CMK (cell line): ENCODE results near the gene SUSD3.
"Not testable (repeated sequence)": the region's sequence is repeated elsewhere in the genome, so short reads cannot be mapped to it uniquely, and the experiment has no call there.

Source experiments
- DNase-seq: peaks from one replicate; pipeline ENCODE4 v3.0.0-alpha.2; 2010; ENCODE audit warnings: low read depth

The SUSD3 gene

GRCh38 chr9:93092251-93092991, 33.9 kb downstream of the SUSD3 start:
- no peak for DNase-seq

DNA sequence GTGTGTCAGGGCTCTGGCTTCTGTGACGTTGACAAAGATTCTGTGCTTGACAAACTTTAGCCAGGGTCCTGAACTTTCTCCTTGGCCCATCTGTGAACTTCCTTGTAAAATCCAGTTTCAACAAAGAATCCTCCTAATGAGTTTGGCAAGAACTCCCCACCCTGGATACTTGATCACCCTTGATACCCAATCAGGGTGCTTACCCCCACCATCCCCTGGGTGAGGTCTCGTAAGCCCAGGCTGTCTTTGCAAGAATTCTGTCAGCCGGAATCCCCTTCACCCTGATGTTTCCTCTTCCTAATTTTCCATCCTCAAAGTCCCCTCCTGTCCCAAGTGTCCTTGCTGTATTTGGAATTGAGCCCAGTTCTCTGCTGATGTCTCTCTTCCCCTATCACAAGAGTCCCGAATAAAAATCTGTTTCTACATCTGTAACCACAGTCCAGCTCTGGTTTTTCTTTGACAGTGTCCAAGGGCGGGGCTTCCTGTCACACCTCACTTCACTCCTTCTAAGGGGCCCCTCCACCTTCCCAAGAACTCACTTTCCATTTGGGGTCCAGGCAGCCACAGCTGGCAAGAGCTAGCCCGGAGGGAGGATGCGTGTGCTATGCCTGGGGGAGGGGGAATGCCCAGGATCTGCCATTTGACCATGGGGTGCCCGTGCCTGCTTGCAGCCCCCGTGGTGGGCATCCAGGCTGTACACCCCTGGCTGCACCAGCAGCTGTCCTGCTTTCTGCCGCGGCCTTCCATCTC, 34.8 kb downstream of the SUSD3 start:
- DNase-seq: peak; percentile 65

DNA sequence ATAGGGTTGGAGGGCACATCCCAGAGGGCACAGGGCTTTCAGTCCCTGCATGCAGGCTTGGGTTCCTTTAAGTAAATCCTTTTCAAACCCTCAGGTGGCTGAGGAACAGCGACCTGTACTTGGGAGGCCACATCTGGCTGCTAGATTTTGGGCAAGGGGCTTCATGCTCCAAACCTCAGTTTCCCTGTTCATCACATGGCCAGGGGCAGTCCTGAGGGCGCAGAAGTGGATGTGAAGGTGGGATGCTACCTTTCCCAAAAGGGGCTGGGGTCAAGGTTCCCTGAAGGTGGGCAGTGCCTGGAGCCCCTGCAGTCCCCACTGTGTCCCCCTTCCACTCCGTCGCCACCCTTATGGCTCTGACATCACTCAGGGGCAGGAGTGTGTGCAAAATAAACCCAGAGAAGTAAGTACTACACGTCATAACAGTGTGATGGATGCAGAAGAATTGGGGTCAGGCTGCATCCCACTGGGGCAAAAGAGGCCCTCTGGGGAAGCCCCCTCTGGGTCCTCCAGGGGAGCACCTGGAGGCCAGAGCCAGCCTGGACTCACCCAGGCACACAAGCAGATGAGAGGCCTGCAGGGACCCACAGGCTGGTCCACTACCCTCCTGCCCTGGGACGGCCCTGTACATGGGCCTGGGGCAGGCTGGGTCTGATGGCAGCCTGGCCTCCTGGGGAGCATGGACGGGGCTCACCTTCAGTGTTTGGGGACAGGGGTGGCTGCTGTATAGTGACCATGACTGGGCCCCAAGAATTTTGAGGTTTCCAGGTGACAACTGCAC, 35.6 kb downstream of the SUSD3 start:
- DNase-seq: no peak

DNA sequence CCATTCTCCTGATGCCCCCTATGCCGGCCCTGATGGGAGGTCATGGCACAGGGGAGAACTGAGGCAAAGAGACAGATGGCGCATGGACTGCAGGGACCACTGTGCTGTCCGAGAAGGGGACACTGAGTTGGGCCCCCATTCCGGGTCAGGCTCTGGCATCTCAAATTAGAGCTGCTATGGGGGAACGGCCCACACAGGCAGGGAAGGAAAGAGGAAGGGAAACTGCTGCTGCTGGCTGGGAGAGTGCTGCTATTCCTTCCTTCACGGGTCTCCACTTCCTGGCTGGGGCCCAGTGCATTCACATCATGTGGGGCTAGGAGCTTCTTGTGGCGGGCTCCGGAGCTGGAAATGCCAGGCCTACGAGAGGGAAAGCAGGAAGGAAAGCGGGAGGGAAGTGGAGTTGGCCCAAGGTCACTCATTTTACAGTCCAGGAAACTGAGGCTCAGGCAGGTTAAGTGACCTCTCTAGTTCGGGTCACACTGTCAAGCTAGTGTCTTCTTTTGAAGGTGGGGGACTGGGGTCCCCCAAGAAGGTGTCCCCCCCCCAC, 36.2 kb downstream of the SUSD3 start:
- no peak for DNase-seq

DNA sequence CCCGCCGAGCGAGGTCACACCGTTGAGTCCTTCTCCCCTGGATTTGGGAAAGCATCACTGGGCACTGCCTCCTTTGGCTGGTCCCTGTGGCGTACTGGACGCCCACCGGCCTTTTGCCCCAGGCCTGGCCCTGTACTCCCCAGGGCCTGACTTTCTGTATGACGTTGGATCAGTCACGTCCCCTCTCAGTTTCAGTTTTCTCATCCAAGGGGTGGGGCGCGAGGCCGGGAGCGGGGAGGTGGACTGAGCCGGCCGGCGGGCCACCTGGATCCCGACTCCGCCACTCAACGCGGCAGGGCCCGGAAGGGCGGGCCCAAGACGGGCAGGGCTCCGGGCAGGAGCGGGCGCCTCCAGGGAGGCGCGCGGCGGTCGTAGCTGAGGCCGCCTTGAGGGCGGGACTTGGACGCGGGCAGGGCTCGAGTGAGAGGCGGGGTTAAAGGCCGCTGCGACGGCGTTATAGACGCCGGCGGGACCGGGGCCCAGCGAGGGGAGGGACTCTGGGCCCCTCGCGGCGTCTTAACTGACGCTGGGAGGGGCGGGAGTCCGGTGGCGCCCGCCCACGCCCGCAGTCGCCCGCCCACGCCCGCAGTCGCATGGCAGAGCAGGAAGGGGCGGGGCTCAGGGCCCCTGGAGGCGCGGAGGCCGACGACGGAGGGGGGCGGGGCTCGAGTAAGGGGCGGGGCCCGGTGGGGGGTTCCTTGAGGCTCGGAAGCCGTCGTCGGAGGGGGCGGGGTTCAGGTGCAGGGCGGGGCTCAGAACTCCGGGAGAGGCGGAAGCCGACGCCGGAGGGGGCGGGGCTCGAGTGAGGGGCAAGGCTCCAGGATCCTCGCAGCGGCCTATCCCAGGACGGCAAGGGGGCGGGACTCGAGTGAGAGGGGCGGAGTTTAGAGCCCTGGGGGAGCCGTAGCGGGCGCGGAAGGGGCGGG, 37.0 kb downstream of the SUSD3 start:
- DNase-seq: peak; percentile 81

DNA sequence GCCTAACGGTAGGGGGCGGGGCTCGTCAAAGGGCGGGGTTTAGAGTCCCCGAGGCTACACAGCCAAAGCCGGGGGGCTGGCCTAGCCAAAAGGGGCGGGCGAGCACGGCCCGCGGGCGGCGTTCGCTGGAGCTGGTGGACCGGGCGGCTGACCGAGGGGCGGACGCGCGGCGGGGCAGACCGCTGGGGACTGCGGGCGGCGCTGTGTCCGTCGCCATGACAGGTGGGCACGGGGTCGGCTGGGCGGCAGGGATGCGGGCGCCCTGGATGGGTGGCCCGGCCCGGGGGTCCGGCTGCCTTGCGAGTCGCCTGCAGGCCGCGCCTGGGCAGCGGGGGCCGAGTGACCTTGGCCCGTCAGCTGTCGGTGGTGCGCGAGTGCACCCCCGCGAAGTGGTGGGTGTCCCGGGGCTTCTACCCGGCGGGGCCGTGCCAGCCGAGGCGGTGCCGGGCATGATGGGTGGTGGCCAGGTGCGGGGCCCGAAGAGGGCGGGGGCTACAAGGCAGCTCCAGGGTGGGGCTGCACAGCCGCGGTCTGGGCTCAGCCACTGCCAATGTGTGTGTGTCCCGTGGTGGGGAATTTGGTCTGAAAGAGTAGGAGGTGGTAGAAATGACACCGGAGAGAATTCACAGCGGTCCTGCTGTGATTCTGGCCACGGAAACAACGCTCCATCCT, 37.8 kb downstream of the SUSD3 start, which contains the start of gene CARD19:
Gene CARD19 (plus strand): TSS at position 87 of the 672 bp plus-strand sequence. CDS start 129 bp downstream, at position 216.
- no peak for DNase-seq

- no peak for DNase-seq
These were observed 38.4 kb downstream of the SUSD3 start for GRCh38 chr9:93096811-93097382.

GRCh38 chr9:93097511-93098201, 39.2 kb downstream of the SUSD3 start:
- DNase-seq: no peak

GRCh38 chr9:93098236-93098946, 39.9 kb downstream of the SUSD3 start:
- peak; percentile 56 for DNase-seq

GRCh38 chr9:93099551-93100275, 41.2 kb downstream of the SUSD3 start:
- no peak for DNase-seq

GRCh38 chr9:93100276-93100636, 41.8 kb downstream of the SUSD3 start:
- no peak for DNase-seq

DNA sequence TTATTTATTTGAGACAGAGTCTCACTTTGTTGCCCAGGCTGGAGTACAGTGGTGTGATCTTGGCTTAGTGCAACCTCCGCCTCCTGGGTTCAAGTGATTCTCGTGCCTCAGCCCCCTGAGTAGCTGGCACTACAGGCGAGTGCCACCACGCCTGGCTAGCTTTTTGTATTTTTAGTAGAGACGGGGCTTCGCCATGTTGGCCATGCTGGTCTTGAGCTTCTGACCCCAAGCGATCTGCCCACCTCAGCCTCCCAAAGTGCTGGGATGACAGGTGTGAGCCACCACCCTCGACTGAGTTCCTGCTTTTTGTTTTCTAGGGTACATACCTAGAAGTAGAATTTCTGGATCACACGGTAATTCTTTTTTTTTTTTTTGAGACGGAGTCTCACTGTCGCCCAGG, 42.6 kb downstream of the SUSD3 start:
- DNase-seq: not testable (repeated sequence)

GRCh38 chr9:93105620-93106019, 47.1 kb downstream of the SUSD3 start:
- no peak for DNase-seq

- DNase-seq: no peak
These were observed 48.8 kb downstream of the SUSD3 start for GRCh38 chr9:93107151-93107824.

GRCh38 chr9:93107825-93108161, 49.3 kb downstream of the SUSD3 start:
- DNase-seq: no peak

DNA sequence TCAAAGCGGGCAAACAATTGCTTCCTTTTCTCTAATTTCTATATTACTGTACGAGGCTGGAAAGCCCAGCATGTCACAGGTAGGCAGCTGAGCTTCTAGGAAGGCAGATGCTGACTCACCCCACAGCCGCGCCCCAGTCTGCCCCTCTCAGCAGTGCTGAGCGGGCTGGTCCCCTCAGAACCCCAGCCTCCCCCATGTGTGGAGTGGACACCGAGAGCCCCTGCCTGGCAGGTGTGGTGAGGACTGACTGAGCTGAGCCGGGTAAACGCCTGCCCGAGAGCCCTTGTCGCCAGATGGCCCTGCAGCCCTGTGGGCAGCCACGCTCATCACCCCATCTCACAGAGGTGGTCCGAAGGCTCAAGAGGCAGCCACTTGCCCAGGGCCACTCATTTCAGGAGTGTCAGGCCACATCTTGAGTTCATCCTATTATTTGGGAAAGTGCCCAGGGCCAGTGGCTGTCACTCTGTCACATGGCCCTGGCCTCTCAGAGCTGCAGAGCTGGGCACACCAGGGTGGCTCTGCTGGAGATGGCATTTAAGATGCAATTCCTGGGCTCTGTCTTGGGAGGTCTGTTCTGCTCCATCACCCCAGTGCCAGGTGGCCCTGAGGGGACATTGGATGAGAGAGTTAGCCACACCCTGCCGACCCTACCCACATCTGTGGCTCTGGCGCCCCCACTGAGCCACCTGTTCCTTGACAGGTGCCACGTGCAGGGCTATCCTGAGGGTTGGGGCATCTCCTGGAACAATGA, 50.0 kb downstream of the SUSD3 start:
- no peak for DNase-seq

DNA sequence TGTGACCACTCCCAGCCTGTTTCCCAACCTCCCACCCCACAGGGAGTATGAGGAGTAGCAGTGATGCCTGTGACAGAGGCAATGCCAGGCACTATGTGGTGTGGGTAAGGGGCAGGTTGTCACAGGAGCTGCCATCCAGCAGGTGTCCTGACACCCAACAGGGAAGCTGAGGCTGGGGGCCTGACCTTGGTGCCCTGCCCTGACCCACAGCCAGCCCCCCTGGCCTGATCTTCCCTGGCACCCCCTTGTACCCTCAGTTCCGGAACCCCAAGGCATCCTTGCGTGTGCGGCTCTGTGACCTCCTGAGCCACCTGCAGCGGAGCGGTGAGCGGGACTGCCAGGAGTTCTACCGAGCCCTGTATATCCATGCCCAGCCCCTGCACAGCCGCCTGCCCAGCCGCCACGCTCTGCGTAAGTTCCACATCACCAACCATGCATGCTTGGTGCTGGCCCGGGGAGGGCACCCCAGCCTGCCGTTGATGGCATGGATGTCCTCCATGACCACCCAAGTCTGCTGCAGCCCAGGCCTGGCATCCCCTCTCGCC, 51.9 kb downstream of the SUSD3 start:
- no peak for DNase-seq
